Muscle of arm (tissue), 12 donors: Measurements from ENCODE around the gene VPS41. TPM values are rescaled to one million over a fixed set of nuclear protein-coding genes. Genes with fewer than 3 reads are reported as not detected.

Experiments used
- DNase-seq: peaks from one replicate; pipeline ENCODE4 v3.0.0-alpha.2; 2013
- polyA plus RNA-seq, 12 donors: library from polyadenylated mRNA; unstranded; fragments of 120-200 nt; gene quantifications; one replicate each; pipeline ENCODE4 v1.2.1, GENCODE V29; 2013; ENCODE audit not compliant: insufficient read length in 12 of 12

The VPS41 gene
- polyA plus RNA-seq, 12 donors = 27.9 to 49.5 (median 43.3) TPM; not detected in 1

- no peak for DNase-seq
These were observed 7.4 kb upstream of the VPS41 start for GRCh38 chr7:38916396-38916795.

- no peak for DNase-seq
These were observed 879 bp upstream of the VPS41 start for GRCh38 chr7:38909870-38910269.

- no peak for DNase-seq
These were observed 1.2 kb downstream of the VPS41 start for GRCh38 chr7:38907766-38908165.

GRCh38 chr7:38907066-38907465 lies 1.9 kb downstream of the VPS41 start:
- no peak for DNase-seq

GRCh38 chr7:38905056-38905759 lies 3.8 kb downstream of the VPS41 start:
- no peak for DNase-seq

- no peak for DNase-seq
These were observed 5.9 kb downstream of the VPS41 start for GRCh38 chr7:38903057-38903456.

GRCh38 chr7:38902449-38902848 lies 6.5 kb downstream of the VPS41 start:
- DNase-seq = no peak

GRCh38 chr7:38893061-38893460 lies 15.9 kb downstream of the VPS41 start:
- DNase-seq = no peak

GRCh38 chr7:38890597-38890996 lies 18.4 kb downstream of the VPS41 start:
- no peak for DNase-seq

- no peak for DNase-seq
These were observed 19.0 kb downstream of the VPS41 start for GRCh38 chr7:38889872-38890432.

GRCh38 chr7:38889079-38889478 lies 19.9 kb downstream of the VPS41 start:
- no peak for DNase-seq

- no peak for DNase-seq
These were observed 22.7 kb downstream of the VPS41 start for GRCh38 chr7:38886265-38886664.

- no peak for DNase-seq
These were observed 25.3 kb downstream of the VPS41 start for GRCh38 chr7:38883706-38884105.

- DNase-seq = no peak
These were observed 26.9 kb downstream of the VPS41 start for GRCh38 chr7:38881947-38882684.

GRCh38 chr7:38881015-38881414 lies 28.0 kb downstream of the VPS41 start:
- DNase-seq = no peak

GRCh38 chr7:38880454-38880853 lies 28.5 kb downstream of the VPS41 start:
- no peak for DNase-seq

GRCh38 chr7:38880035-38880434 lies 29.0 kb downstream of the VPS41 start:
- DNase-seq = no peak

GRCh38 chr7:38878694-38879457 lies 30.1 kb downstream of the VPS41 start:
- DNase-seq = no peak

GRCh38 chr7:38873433-38873832 lies 35.6 kb downstream of the VPS41 start:
- DNase-seq = no peak

GRCh38 chr7:38872202-38872601 lies 36.8 kb downstream of the VPS41 start:
- DNase-seq = no peak

- DNase-seq = no peak
These were observed 38.8 kb downstream of the VPS41 start for GRCh38 chr7:38870147-38870546.

GRCh38 chr7:38863601-38864291 lies 45.2 kb downstream of the VPS41 start:
- no peak for DNase-seq
